RPMI7951 (cell line): ENCODE data around the gene PRR23C. TPM values are rescaled to one million over a fixed set of nuclear protein-coding genes. Genes with fewer than 3 reads are reported as not detected.

Experiments used
- DNase-seq: peaks from one replicate; pipeline ENCODE4 v3.0.0-alpha.2; 2012; ENCODE audit warnings: low read depth
- total RNA-seq: library from RNA; depleted of rRNA; stranded (reverse); fragments of >200 nt; shearing (Covaris generic); gene quantifications from 2 replicates; pipeline ENCODE4 v1.2.3, GENCODE V29; 2014; rRNA removed

Gene PRR23C
- total RNA-seq, 1 experiment from 2014 or later = not detected

- DNase-seq = no peak
These were observed 39.2 kb downstream of the PRR23C start for GRCh38 chr3:139005356-139005993.

- no peak for DNase-seq
These were observed 49.0 kb downstream of the PRR23C start for GRCh38 chr3:138995706-138996105.

Other genes with a start within 250 kb of the PRR23C start
- gene PIK3CB, start 210.0 kb downstream of the PRR23C start, total RNA-seq = 9.1 and 11.1 TPM in 2 replicates
- gene FOXL2, start 97.8 kb downstream of the PRR23C start, total RNA-seq = under 0.01 and 0.36 TPM in 2 replicates
- gene FOXL2NB, start 97.7 kb downstream of the PRR23C start, total RNA-seq = under 0.01 TPM in 1 of 2 replicates, not detected in the other
- gene PRR23A, start 38.6 kb downstream of the PRR23C start, total RNA-seq = not detected in 2 replicates
- gene PRR23B, start 24.0 kb downstream of the PRR23C start, total RNA-seq = not detected in 2 replicates